Activated CD8-positive, alpha-beta T cell treated with anti-CD3 and anti-CD28 coated beads for 36 hours (primary cell): Measurements from ENCODE around the gene IFT88. TPM values are rescaled to one million over a fixed set of nuclear protein-coding genes. Genes with fewer than 3 reads are reported as not detected.

ENCODE experiments used
- ATAC-seq: fragments of 200-7000 bp; cut with Tn5 transposase; one replicate; pipeline ENCODE4 v1.10.0; 2021; ENCODE audit warnings: mild to moderate bottlenecking, moderate library complexity
- CTCF ChIA-PET: fragments of 350-600 bp; sonication (Branson Sonifier 250); formaldehyde crosslinking; loops from one replicate; lab custom pipeline; 2021; ENCODE audit warnings: antibody characterized with exemption; lab: Charles Lee
- POLR2A ChIA-PET: fragments of 350-600 bp; sonication (Branson Sonifier 250); formaldehyde crosslinking; loops from one replicate; lab custom pipeline; 2021; ENCODE audit warnings: antibody characterized with exemption; lab: Charles Lee
- DNase-seq: peaks from one replicate; pipeline ENCODE4 v3.0.0-alpha.2; 2020
- H3K27ac Mint-ChIP-seq: one replicate; pipeline ENCODE4 v1.8.0; 2021; ENCODE audit warnings: mild to moderate bottlenecking, mixed read lengths
- H3K27me3 Mint-ChIP-seq: one replicate; pipeline ENCODE4 v1.8.0; 2021; ENCODE audit warnings: mixed read lengths
- H3K36me3 Mint-ChIP-seq: one replicate; pipeline ENCODE4 v1.8.0; 2021; ENCODE audit warnings: low read depth, mixed read lengths
- H3K4me1 Mint-ChIP-seq: one replicate; pipeline ENCODE4 v1.8.0; 2021; ENCODE audit warnings: low read depth, mixed read lengths
- H3K4me3 Mint-ChIP-seq: one replicate; pipeline ENCODE4 v1.8.0; 2021; ENCODE audit warnings: mild to moderate bottlenecking, moderate library complexity, mixed read lengths
- H3K9me3 Mint-ChIP-seq: one replicate; pipeline ENCODE4 v1.8.0; 2021; ENCODE audit warnings: mixed read lengths
- intact Hi-C: fragments of 100-400 bp; cut with micrococcal nuclease; formaldehyde crosslinking; loops from one replicate; pipeline ENCODE4 v1.10.0; 2022
- total RNA-seq, 2 experiments: library from RNA; stranded (reverse); gene quantifications; one replicate each; pipeline ENCODE4 v1.2.3, GENCODE V29; 2021
- TF ChIP-seq, protein P1 (sequence below): fragments of 200-600 bp; IDR thresholded peaks from one replicate; pipeline ENCODE4 v1.8.0; 2022; ENCODE audit warnings: antibody characterized with exemption, mild to moderate bottlenecking

Gene IFT88
- total RNA-seq, 2 experiments from 2014 or later: 2.2 to 2.5 TPM

DNA sequence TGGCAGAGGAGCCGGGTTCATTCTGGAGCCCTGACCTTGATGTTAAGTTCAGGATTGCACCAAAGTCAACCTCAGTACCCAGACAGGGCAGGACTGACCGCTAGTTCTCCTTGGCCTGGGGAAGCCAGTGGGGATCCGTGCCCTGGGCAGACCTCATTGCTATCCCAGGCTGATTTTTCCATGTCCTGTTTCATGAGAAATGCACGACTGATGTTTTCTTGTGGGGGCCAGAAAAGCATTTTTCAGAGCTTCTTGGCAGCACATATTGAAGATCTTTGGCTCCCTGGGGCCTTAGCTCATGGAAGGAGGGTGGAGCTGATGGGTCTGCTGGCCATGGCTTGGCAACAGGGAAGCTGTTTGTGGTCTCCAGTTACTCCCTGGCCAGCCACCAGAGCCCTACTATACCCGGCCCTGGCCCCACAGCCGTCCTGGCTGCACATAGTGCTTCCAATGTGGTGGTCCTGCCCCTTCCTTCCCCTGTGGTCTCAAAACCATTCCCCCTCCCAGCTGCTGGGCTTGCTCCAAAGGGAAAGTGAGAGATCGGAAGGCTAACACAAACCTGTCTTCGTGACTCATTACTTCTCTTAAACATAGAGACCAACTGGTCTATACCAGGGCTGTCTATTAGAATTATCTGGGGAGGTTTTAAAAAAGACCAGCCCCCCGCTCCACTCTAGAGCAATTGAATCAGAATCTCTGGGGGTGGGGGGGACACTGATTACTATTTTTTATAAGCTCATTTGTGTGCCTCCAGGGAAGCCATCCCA is 147.8 kb downstream of the IFT88 start:
- intact Hi-C loops: loop anchor here (5.0 kb wide), 2 partner anchors 113 to 208 kb away; no protein-coding TSS in a partner anchor
- CTCF ChIA-PET: interaction anchor here (0.8 to 3.6 kb wide), 7 partner anchors 9 to 211 kb away, joined by 3 to 16 read pairs (median 4); partner anchors contain the start of gene IL17D
- no peaks in the 10 kb centered on the region for H3K9me3 Mint-ChIP-seq

DNA sequence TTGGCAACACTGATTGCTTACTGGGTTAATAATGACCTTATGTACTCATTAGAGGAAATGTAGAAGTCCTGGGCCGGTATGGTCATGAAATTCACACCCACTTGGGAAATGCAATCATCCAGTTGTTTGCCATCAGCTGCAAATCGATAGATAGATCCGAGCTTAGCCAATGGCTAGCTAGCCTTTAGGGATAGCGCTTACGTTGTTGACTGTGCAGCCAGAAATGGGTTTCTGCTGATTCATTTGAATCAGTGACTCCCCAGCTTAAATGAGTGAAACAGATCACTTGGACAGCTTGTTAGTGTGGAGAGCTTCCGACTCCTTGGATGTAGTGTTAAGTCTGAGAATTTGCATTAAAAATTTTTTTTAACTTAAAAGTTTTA is 148.4 kb downstream of the IFT88 start:
- H3K9me3 Mint-ChIP-seq: no peaks in the 10 kb centered on the region
- H3K27ac Mint-ChIP-seq: no peak overlapping the region
- POLR2A ChIA-PET: interaction anchor here (1.0 kb wide), 1 partner anchor 66 kb away, joined by 3 read pairs; no protein-coding TSS in a partner anchor
- DNase-seq: no peak
- peaks cover 8% of the 10 kb centered on the region for H3K27me3 Mint-ChIP-seq
- no peak overlapping the region for H3K4me3 Mint-ChIP-seq
- TF ChIP-seq, protein P1, sequence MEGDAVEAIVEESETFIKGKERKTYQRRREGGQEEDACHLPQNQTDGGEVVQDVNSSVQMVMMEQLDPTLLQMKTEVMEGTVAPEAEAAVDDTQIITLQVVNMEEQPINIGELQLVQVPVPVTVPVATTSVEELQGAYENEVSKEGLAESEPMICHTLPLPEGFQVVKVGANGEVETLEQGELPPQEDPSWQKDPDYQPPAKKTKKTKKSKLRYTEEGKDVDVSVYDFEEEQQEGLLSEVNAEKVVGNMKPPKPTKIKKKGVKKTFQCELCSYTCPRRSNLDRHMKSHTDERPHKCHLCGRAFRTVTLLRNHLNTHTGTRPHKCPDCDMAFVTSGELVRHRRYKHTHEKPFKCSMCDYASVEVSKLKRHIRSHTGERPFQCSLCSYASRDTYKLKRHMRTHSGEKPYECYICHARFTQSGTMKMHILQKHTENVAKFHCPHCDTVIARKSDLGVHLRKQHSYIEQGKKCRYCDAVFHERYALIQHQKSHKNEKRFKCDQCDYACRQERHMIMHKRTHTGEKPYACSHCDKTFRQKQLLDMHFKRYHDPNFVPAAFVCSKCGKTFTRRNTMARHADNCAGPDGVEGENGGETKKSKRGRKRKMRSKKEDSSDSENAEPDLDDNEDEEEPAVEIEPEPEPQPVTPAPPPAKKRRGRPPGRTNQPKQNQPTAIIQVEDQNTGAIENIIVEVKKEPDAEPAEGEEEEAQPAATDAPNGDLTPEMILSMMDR: no peak
- CTCF ChIA-PET: interaction anchor here (0.8 to 3.6 kb wide), 6 partner anchors 8 to 210 kb away, joined by 3 to 16 read pairs (median 4); no protein-coding TSS in a partner anchor
- H3K4me1 Mint-ChIP-seq: peaks cover 10% of the 10 kb centered on the region
- no peak for ATAC-seq
- intact Hi-C loops: no loop called here
- H3K36me3 Mint-ChIP-seq: no peaks in the 10 kb centered on the region

More for the DNA sequence above, 147.8 kb downstream of the IFT88 start:
- Mint-ChIP-seq H3K27me3 (peaks cover 8% of the 10 kb centered on the region), H3K36me3 (no peaks in the 10 kb centered on the region), H3K4me3 (no peak overlapping the region), H3K4me1 (peaks cover 10% of the 10 kb centered on the region), H3K27ac (no peak overlapping the region)
- ATAC-seq (no peak), DNase-seq (no peak)
- TF ChIP-seq, protein P1: no peak
- POLR2A ChIA-PET: no interaction called here

DNA sequence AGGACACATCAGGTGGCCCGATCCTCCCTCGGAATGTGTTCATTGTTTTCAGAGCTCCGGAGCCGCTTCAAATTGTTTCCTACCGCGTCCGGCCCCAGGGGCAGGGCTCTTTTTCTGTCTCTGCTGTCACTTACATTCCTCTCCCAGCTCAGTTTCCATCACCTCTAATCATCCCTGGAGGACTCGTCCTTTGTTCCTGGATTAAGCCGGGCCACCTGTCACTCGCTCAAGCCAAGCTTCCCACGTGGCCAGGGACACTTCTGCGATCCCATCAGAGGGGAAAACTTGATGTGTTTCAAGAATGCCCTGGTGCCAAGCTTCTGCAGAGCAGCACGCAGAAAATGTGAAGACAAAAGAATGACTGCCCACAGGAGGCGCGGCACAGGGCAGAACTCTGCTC is 150.0 kb downstream of the IFT88 start:
- no peak overlapping the region for H3K27ac Mint-ChIP-seq
- H3K4me3 Mint-ChIP-seq: no peak overlapping the region
- ATAC-seq: no peak
- intact Hi-C loops: no loop called here
- H3K36me3 Mint-ChIP-seq: no peaks in the 10 kb centered on the region
- H3K9me3 Mint-ChIP-seq: no peaks in the 10 kb centered on the region
- peaks cover 10% of the 10 kb centered on the region for H3K4me1 Mint-ChIP-seq
- TF ChIP-seq, protein P1: no peak
- ChIA-PET CTCF (interaction anchor here (0.7 to 1.4 kb wide), 2 partner anchors 11 to 111 kb away, joined by 3 to 4 read pairs; no protein-coding TSS in a partner anchor), POLR2A (interaction anchor here (0.7 kb wide), 1 partner anchor 8 kb away, joined by 3 read pairs; no protein-coding TSS in a partner anchor)
- no peak for DNase-seq
- peaks cover 19% of the 10 kb centered on the region for H3K27me3 Mint-ChIP-seq

DNA sequence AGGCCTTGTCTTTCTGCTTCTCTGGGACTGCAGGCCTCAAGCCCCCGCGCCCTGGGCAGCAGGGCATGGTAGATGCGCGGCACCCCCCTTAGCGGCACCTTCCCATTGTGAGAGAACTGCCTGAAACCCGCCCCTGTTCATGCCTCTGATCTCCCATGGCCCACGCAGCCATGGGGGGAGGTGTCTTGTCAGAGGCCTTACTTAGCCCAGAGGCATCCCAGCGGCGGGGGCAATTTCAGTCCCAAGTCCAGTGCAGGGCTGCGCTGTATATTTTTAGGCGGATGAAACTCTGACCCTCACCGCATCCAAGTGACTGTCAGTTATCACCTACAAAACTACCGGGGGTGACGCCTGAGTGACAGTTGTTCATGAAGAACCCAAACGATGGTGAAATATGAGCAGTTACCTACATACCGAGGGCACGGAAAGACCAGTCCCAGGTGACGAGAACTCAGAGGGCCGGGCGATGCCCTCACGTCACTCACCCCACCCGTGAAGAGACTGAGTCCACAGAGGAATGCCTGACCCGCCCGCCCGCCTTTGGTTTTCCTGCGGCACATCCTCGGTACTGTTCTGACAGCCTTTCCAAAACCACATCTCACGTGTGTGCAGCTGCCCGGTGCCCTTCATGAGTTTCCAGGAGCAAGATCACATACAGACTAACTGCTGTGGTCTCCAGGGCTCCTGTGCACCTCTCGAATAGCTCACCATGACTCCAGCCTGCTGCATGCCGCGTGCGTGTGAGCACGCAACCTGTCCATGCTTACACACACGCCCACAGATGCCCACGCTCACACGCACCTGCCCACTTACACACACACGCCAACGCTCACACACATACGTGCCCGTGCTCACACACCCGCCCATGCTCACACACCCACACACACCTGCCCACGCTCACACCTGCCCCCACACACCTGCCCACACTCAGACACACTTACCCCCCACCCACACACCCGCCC is 150.9 kb downstream of the IFT88 start:
- Mint-ChIP-seq H3K27ac (no peak overlapping the region), H3K27me3 (peaks cover 24% of the 10 kb centered on the region), H3K4me1 (peaks cover 12% of the 10 kb centered on the region), H3K36me3 (no peaks in the 10 kb centered on the region), H3K4me3 (no peak overlapping the region), H3K9me3 (no peaks in the 10 kb centered on the region)
- no peak for DNase-seq
- ATAC-seq: no peak
- POLR2A ChIA-PET: no interaction called here
- CTCF ChIA-PET: interaction anchor here (1.4 kb wide), 1 partner anchor 111 kb away, joined by 4 read pairs; no protein-coding TSS in a partner anchor
- intact Hi-C loops: no loop called here
- TF ChIP-seq, protein P1: no peak
